Ovary (tissue), 3 donors: ENCODE data around the gene ADAMTS14.

Experiments used
- CTCF ChIP-seq, 3 donors: fragments of 450-650 bp in 2 of 3; fragments of 200-600 bp in 1 of 3; IDR thresholded peaks; one replicate each; pipeline versions ENCODE4 v1.5.1 to v1.8.0; 2016 to 2022; ENCODE audit warnings: antibody characterized with exemption in 3 of 3, mild to moderate bottlenecking in 1 of 3
- EP300 ChIP-seq: sonication (generic); formaldehyde crosslinking; IDR thresholded peaks from one replicate; pipeline ENCODE4 v1.6.1; 2017; ENCODE audit warnings: antibody characterized with exemption
- POLR2A ChIP-seq: fragments of 450-650 bp; IDR thresholded peaks from one replicate; pipeline ENCODE4 v1.6.1; 2017; ENCODE audit warnings: antibody characterized with exemption, mild to moderate bottlenecking, moderate library complexity
- donor health status: DM: no; HTN: no; CAD: no.

GRCh38 chr10:70761031-70761601 lies 88.8 kb downstream of the ADAMTS14 start:
- TF ChIP-seq CTCF (IDR thresholded peaks at IDR 0.05) (no peak), POLR2A (no peak), EP300 (no peak)
